Spleen (tissue), 7 donors: ENCODE measurements around the gene ANKRD42.
"Not testable (repeated sequence)": the region's sequence is repeated elsewhere in the genome, so short reads cannot be mapped to it uniquely, and the experiment has no call there.

Experiments used
- POLR2AphosphoS5 ChIP-seq, 3 donors: sonication (generic); formaldehyde crosslinking; IDR thresholded peaks; one replicate each; pipeline ENCODE4 v1.5.1; 2017; ENCODE audit warnings: antibody characterized with exemption in 3 of 3
- TF ChIP-seq, protein P1 (sequence below), 11 experiments: fragments of 200-600 bp in 7 of 11; fragments of 450-650 bp in 4 of 11; sonication (generic) in 4 of 11; IDR thresholded peaks in 8 of 11; conservative IDR thresholded peaks in 3 of 11; 1 replicate in 7 of 11; 2 replicates in 4 of 11; pipeline versions ENCODE4 v1.4.0 to v1.8.0; 2016 to 2021; ENCODE audit warnings: antibody characterized with exemption in 11 of 11, inconsistent platforms in 4 of 11, mild to moderate bottlenecking in 1 of 11
- donor health status: DM: no; HTN: no; CAD: no; lungs with moderate emphysema.
- donor health status: DM: no; HTN: no; CAD: no.
- donor health status: DM: no; HTN: no; CAD: no.

DNA sequence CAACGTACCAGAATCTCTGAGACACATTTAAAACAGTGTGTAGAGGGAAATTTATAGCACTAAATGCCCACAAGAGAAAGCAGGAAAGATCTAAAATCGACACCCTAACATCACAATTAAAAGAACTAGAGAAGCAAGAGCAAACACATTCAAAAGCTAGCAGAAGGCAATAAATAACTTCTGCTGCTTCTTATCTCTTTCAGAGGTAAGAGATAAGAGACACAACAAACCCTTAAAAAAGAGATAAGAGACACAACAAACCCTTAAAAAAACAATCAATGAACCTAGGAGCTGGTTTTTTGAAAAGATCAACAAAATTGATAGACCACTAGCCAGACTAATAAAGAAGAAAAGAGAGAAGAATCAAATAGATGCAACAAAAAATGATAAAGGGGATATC lies 75.6 kb downstream of the ANKRD42 start:
- TF ChIP-seq POLR2AphosphoS5 (IDR thresholded peaks at IDR 0.05), result not testable (repeated sequence)
- TF ChIP-seq, protein P1, sequence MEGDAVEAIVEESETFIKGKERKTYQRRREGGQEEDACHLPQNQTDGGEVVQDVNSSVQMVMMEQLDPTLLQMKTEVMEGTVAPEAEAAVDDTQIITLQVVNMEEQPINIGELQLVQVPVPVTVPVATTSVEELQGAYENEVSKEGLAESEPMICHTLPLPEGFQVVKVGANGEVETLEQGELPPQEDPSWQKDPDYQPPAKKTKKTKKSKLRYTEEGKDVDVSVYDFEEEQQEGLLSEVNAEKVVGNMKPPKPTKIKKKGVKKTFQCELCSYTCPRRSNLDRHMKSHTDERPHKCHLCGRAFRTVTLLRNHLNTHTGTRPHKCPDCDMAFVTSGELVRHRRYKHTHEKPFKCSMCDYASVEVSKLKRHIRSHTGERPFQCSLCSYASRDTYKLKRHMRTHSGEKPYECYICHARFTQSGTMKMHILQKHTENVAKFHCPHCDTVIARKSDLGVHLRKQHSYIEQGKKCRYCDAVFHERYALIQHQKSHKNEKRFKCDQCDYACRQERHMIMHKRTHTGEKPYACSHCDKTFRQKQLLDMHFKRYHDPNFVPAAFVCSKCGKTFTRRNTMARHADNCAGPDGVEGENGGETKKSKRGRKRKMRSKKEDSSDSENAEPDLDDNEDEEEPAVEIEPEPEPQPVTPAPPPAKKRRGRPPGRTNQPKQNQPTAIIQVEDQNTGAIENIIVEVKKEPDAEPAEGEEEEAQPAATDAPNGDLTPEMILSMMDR (IDR thresholded peaks at IDR 0.05 in 8 of 11, conservative IDR thresholded peaks at IDR 0.05 in 3 of 11), result not testable (repeated sequence)
